Pancreas (tissue), 10 donors: Measurements from ENCODE around the gene SOBP. TPM values are rescaled to one million over a fixed set of nuclear protein-coding genes. Genes with fewer than 3 reads are reported as not detected.

Experiments
- ATAC-seq, 4 donors: fragments of 200-7000 bp; cut with Tn5 transposase; one replicate each; pipeline versions ENCODE4 v1.8.0 to v1.9.1; 2020; ENCODE audit warnings: mild to moderate bottlenecking in 4 of 4, moderate library complexity in 4 of 4
- DNase-seq, 6 donors: peaks; one replicate each; pipeline ENCODE4 v3.0.0-alpha.2; 2020
- FAIRE-seq: peaks from 2 replicates; lab custom pipeline; 2012; peaks lifted over from hg19 to GRCh38; lab: Jason Lieb, UNC
- H3K27ac ChIP-seq, 4 donors: fragments of 200-600 bp; sonication (generic); 1 replicate in 3 of 4; 2 replicates in 1 of 4; pipeline versions ENCODE4 v1.5.0 to v1.8.0; 2020
- H3K27me3 ChIP-seq, 4 donors: fragments of 200-600 bp; one replicate each; pipeline ENCODE4 v1.8.0; 2021
- H3K36me3 ChIP-seq, 3 donors: fragments of 200-600 bp; sonication (generic) in 1 of 3; one replicate each; pipeline versions ENCODE4 v1.5.0 to v1.8.0; 2020 to 2021
- H3K4me1 ChIP-seq, 3 donors: fragments of 200-600 bp; one replicate each; pipeline ENCODE4 v1.8.0; 2021
- H3K4me3 ChIP-seq, 4 donors: fragments of 200-600 bp; sonication (generic) in 2 of 4; one replicate each; pipeline versions ENCODE4 v1.5.0 to v1.8.0; 2020 to 2021
- H3K9me3 ChIP-seq, 4 donors: fragments of 200-600 bp; one replicate each; pipeline ENCODE4 v1.8.0; 2021
- CTCF ChIP-seq, 4 donors: fragments of 200-600 bp; sonication (generic) in 3 of 4; IDR thresholded peaks; one replicate each; pipeline versions ENCODE4 v1.5.0 to v1.8.0; 2021; ENCODE audit warnings: antibody characterized with exemption in 4 of 4
- WGBS, 2 donors: extraction: QIAGEN DNeasy Blood & Tissue Kit; methylation state at CpG; one replicate each; pipeline ENCODE4 v1.1.7; 2013; 5-methylcytosine and 5-hydroxymethylcytosine counted together
- intact Hi-C, 3 donors: fragments of 100-400 bp; cut with DNase I; formaldehyde crosslinking; loops; one replicate each; pipeline versions ENCODE4 v1.11.1 to v1.14.2; 2022
- polyA plus RNA-seq, 2 donors: library from polyadenylated mRNA; stranded (reverse); fragments of 200-250 nt; gene quantifications; one replicate each; pipeline ENCODE4 v1.2.3, GENCODE V29; 2013
- total RNA-seq, 6 donors: library from RNA; stranded (reverse); fragmentation: NEBNext Ultra II Directional in 4 of 6; extraction: Animal tissue kit (Norgen Biotek cat#: 25700) in 4 of 6; gene quantifications; one replicate each; pipeline versions ENCODE4 v1.2.1 to v1.2.4, GENCODE V29; 2021 to 2023
- donor health status: healthy with polysubstance abuse.
- donor health status: DM: no; HTN: no; CAD: no; lungs with moderate emphysema.
- donor health status: DM: no; HTN: no; CAD: no.
- donor health status: control.
- donor health status: control.
- donor health status: Bipolar disorder and iron deficiency.
- donor health status: DM: yes; HTN: yes; CAD: no.
- donor health status: DM: no; HTN: no; CAD: no.
- donor health status: DM: no; HTN: no; CAD: no.
- donor health status: DM: yes; HTN: yes; CAD: no.

Gene SOBP
- total and polyA plus RNA-seq, 8 donors = 1.1 to 3.5 (median 2.0) TPM

- H3K36me3 ChIP-seq = no peaks in the 10 kb centered on the region
- no peaks in the 10 kb centered on the region for H3K27me3 ChIP-seq
- FAIRE-seq = no peak
- H3K4me3 ChIP-seq = no peak overlapping the region
- intact Hi-C loops = no loop called here
- H3K9me3 ChIP-seq = no peaks in the 10 kb centered on the region
- DNase-seq = no peak
- H3K27ac ChIP-seq = no peak overlapping the region
- H3K4me1 ChIP-seq = peaks cover 0 to 8% (median 7%) of the 10 kb centered on the region in 3 donors
- 90 to 93% methylated on average over 2 of the region's 2 CpGs for WGBS, 2 donors
- no peak for TF ChIP-seq CTCF (IDR thresholded peaks at IDR 0.05)
- no peak for ATAC-seq
Measured at GRCh38 chr6:107655864-107656263, 165.9 kb downstream of the SOBP start.

DNA sequence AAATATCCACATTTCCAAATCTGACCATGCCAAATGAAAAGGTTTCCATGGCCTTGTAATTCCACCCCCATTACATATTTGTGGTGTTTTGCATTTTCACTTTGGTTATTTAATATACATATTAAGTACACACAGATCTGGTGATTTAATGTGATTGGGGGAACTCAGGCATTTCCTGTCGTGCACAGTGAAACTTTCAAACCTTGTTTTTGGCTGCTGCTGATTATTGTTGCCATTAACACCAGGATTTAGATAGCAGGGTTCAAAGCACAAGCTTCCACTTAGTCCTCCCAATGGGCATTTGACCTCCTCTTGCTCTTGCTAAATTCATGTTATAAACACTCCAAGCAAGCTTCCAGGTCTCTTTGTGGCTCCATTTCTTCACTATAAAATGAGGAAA is 166.5 kb downstream of the SOBP start:
- Histone ChIP-seq H3K27me3 (no peaks in the 10 kb centered on the region), H3K36me3 (no peaks in the 10 kb centered on the region), H3K9me3 (no peaks in the 10 kb centered on the region), H3K4me1 (peaks cover 0 to 12% (median 9%) of the 10 kb centered on the region in 3 donors), H3K4me3 (no peak overlapping the region), H3K27ac (no peak overlapping the region)
- intact Hi-C loops = no loop called here
- ATAC-seq (no peak), DNase-seq (no peak), FAIRE-seq (no peak)
- 48 to 65% methylated on average over 1 of the region's 1 CpG for WGBS, 2 donors
- no peak for TF ChIP-seq CTCF (IDR thresholded peaks at IDR 0.05)

GRCh38 chr6:107656883-107657282 is 167.0 kb downstream of the SOBP start:
- DNase-seq = no peak
- intact Hi-C loops = no loop called here
- no peaks in the 10 kb centered on the region for H3K27me3 ChIP-seq
- WGBS, 2 donors = 77 to 79% methylated on average over 8 of the region's 8 CpGs
- no peak for FAIRE-seq
- no peak overlapping the region for H3K27ac ChIP-seq
- H3K36me3 ChIP-seq = no peaks in the 10 kb centered on the region
- no peaks in the 10 kb centered on the region for H3K9me3 ChIP-seq
- no peak for ATAC-seq
- H3K4me3 ChIP-seq = no peak overlapping the region
- no peak for TF ChIP-seq CTCF (IDR thresholded peaks at IDR 0.05)
- H3K4me1 ChIP-seq = peaks cover 0 to 16% (median 9%) of the 10 kb centered on the region in 3 donors

- H3K9me3 ChIP-seq = no peaks in the 10 kb centered on the region
- no peak for ATAC-seq
- no peaks in the 10 kb centered on the region for H3K27me3 ChIP-seq
- FAIRE-seq = no peak
- H3K27ac ChIP-seq = no peak overlapping the region
- intact Hi-C loops = no loop called here
- no peak for DNase-seq
- H3K36me3 ChIP-seq = no peaks in the 10 kb centered on the region
- peaks cover 0 to 18% (median 9%) of the 10 kb centered on the region in 3 donors for H3K4me1 ChIP-seq
- no peak for TF ChIP-seq CTCF (IDR thresholded peaks at IDR 0.05)
- WGBS, 2 donors = 80 to 82% methylated on average over 3 of the region's 3 CpGs
- H3K4me3 ChIP-seq = no peak overlapping the region
Measured at GRCh38 chr6:107657373-107657754, 167.4 kb downstream of the SOBP start.

- DNase-seq (peak in 1 of 6 donors; percentile 17), ATAC-seq (peak in 3 of 4 donors; percentile 39 to 52 (median 43)), FAIRE-seq (no peak)
- no peaks in the 10 kb centered on the region for H3K27me3 ChIP-seq
- intact Hi-C loops = no loop called here
- H3K27ac ChIP-seq = no peak overlapping the region
- no peaks in the 10 kb centered on the region for H3K9me3 ChIP-seq
- 79 to 83% methylated on average over 17 of the region's 17 CpGs for WGBS, 2 donors
- TF ChIP-seq CTCF (IDR thresholded peaks at IDR 0.05) = no peak
- H3K36me3 ChIP-seq = no peaks in the 10 kb centered on the region
- no peak overlapping the region for H3K4me3 ChIP-seq
- peaks cover 0 to 18% (median 9%) of the 10 kb centered on the region in 3 donors for H3K4me1 ChIP-seq
Measured at GRCh38 chr6:107657755-107658461, 168.0 kb downstream of the SOBP start.
